Measurements from ENCODE around the gene BCL2L13.
"Not testable (repeated sequence)": the region's sequence is repeated elsewhere in the genome, so short reads cannot be mapped to it uniquely, and the experiment has no call there.

The BCL2L13 gene

GRCh38 chr22:17746916-17747315, 108.4 kb downstream of the BCL2L13 start:
- H3K4me3 ChIP-seq (ENCODE audit: low read depth in 1 of 5, low read length in 5 of 5), result no peak overlapping the region
- no peaks in the 10 kb centered on the region for H3K27me3 ChIP-seq (ENCODE audit: control insufficient read depth in 5 of 5, insufficient read depth in 4 of 5, low read length in 5 of 5)
- H3K27ac ChIP-seq (ENCODE audit: low read depth, low read length), result no peak overlapping the region
- H3K4me1 ChIP-seq (ENCODE audit: control insufficient read depth in 5 of 5, insufficient read depth in 5 of 5, low read length in 5 of 5), result peaks cover 0 to 18% (median 15%) of the 10 kb centered on the region in 5 donors
- no peaks in the 10 kb centered on the region for H3K9me3 ChIP-seq (ENCODE audit: control insufficient read depth in 5 of 5, low read length in 5 of 5)
- H3K36me3 ChIP-seq (ENCODE audit: control insufficient read depth in 5 of 5, insufficient read depth in 5 of 5, low read length in 5 of 5), result peaks cover 0 to 14% (median 0%) of the 10 kb centered on the region in 5 donors
- no peak overlapping the region for H3K9ac ChIP-seq (ENCODE audit: low read length in 5 of 5)

- Histone ChIP-seq H3K36me3 (ENCODE audit: control insufficient read depth in 5 of 5, insufficient read depth in 5 of 5, low read length in 5 of 5) (peaks cover 0 to 14% (median 0%) of the 10 kb centered on the region in 5 donors), H3K4me1 (ENCODE audit: control insufficient read depth in 5 of 5, insufficient read depth in 5 of 5, low read length in 5 of 5) (peaks cover 0 to 12% (median 9%) of the 10 kb centered on the region in 5 donors), H3K27ac (ENCODE audit: low read depth, low read length) (no peak overlapping the region), H3K27me3 (ENCODE audit: control insufficient read depth in 5 of 5, insufficient read depth in 4 of 5, low read length in 5 of 5) (no peaks in the 10 kb centered on the region), H3K4me3 (ENCODE audit: low read depth in 1 of 5, low read length in 5 of 5) (peak overlapping the region in 1 of 5 donors; percentile 16), H3K9me3 (ENCODE audit: control insufficient read depth in 5 of 5, low read length in 5 of 5) (no peaks in the 10 kb centered on the region), H3K9ac (ENCODE audit: low read length in 5 of 5) (no peak overlapping the region)
Observed at GRCh38 chr22:17748555-17749353, 110.2 kb downstream of the BCL2L13 start.

GRCh38 chr22:17749605-17750395, 111.2 kb downstream of the BCL2L13 start:
- H3K27ac ChIP-seq (ENCODE audit: low read depth, low read length), result no peak overlapping the region
- no peak overlapping the region for H3K4me3 ChIP-seq (ENCODE audit: low read depth in 1 of 5, low read length in 5 of 5)
- peaks cover 0 to 14% (median 0%) of the 10 kb centered on the region in 5 donors for H3K36me3 ChIP-seq (ENCODE audit: control insufficient read depth in 5 of 5, insufficient read depth in 5 of 5, low read length in 5 of 5)
- H3K9ac ChIP-seq (ENCODE audit: low read length in 5 of 5), result no peak overlapping the region
- H3K4me1 ChIP-seq (ENCODE audit: control insufficient read depth in 5 of 5, insufficient read depth in 5 of 5, low read length in 5 of 5), result peaks cover 0 to 3% (median 0%) of the 10 kb centered on the region in 5 donors
- no peaks in the 10 kb centered on the region for H3K27me3 ChIP-seq (ENCODE audit: control insufficient read depth in 5 of 5, insufficient read depth in 4 of 5, low read length in 5 of 5)
- no peaks in the 10 kb centered on the region for H3K9me3 ChIP-seq (ENCODE audit: control insufficient read depth in 5 of 5, low read length in 5 of 5)

GRCh38 chr22:17751596-17751995, 113.0 kb downstream of the BCL2L13 start:
- Histone ChIP-seq H3K9me3 (ENCODE audit: control insufficient read depth in 5 of 5, low read length in 5 of 5) (no peaks in the 10 kb centered on the region), H3K36me3 (ENCODE audit: control insufficient read depth in 5 of 5, insufficient read depth in 5 of 5, low read length in 5 of 5) (peaks cover 0 to 13% (median 0%) of the 10 kb centered on the region in 5 donors), H3K9ac (ENCODE audit: low read length in 5 of 5) (no peak overlapping the region), H3K4me3 (ENCODE audit: low read depth in 1 of 5, low read length in 5 of 5) (no peak overlapping the region), H3K27ac (ENCODE audit: low read depth, low read length) (no peak overlapping the region), H3K4me1 (ENCODE audit: control insufficient read depth in 5 of 5, insufficient read depth in 5 of 5, low read length in 5 of 5) (peaks cover 0 to 3% (median 0%) of the 10 kb centered on the region in 5 donors), H3K27me3 (ENCODE audit: control insufficient read depth in 5 of 5, insufficient read depth in 4 of 5, low read length in 5 of 5) (no peaks in the 10 kb centered on the region)

GRCh38 chr22:17753401-17753989, 114.9 kb downstream of the BCL2L13 start:
- Histone ChIP-seq H3K9ac (ENCODE audit: low read length in 5 of 5) (no peak overlapping the region), H3K4me3 (ENCODE audit: low read depth in 1 of 5, low read length in 5 of 5) (no peak overlapping the region), H3K27me3 (ENCODE audit: control insufficient read depth in 5 of 5, insufficient read depth in 4 of 5, low read length in 5 of 5) (no peaks in the 10 kb centered on the region), H3K36me3 (ENCODE audit: control insufficient read depth in 5 of 5, insufficient read depth in 5 of 5, low read length in 5 of 5) (peaks cover 0 to 8% (median 0%) of the 10 kb centered on the region in 5 donors), H3K4me1 (ENCODE audit: control insufficient read depth in 5 of 5, insufficient read depth in 5 of 5, low read length in 5 of 5) (peaks cover 0 to 3% (median 0%) of the 10 kb centered on the region in 5 donors), H3K9me3 (ENCODE audit: control insufficient read depth in 5 of 5, low read length in 5 of 5) (no peaks in the 10 kb centered on the region), H3K27ac (ENCODE audit: low read depth, low read length) (no peak overlapping the region)

- no peaks in the 10 kb centered on the region for H3K9me3 ChIP-seq (ENCODE audit: control insufficient read depth in 5 of 5, low read length in 5 of 5)
- H3K36me3 ChIP-seq (ENCODE audit: control insufficient read depth in 5 of 5, insufficient read depth in 5 of 5, low read length in 5 of 5), result peaks cover 0 to 3% (median 0%) of the 10 kb centered on the region in 5 donors
- H3K27ac ChIP-seq (ENCODE audit: low read depth, low read length), result no peak overlapping the region
- no peak overlapping the region for H3K9ac ChIP-seq (ENCODE audit: low read length in 5 of 5)
- no peaks in the 10 kb centered on the region for H3K27me3 ChIP-seq (ENCODE audit: control insufficient read depth in 5 of 5, insufficient read depth in 4 of 5, low read length in 5 of 5)
- H3K4me1 ChIP-seq (ENCODE audit: control insufficient read depth in 5 of 5, insufficient read depth in 5 of 5, low read length in 5 of 5), result no peaks in the 10 kb centered on the region
- no peak overlapping the region for H3K4me3 ChIP-seq (ENCODE audit: low read depth in 1 of 5, low read length in 5 of 5)
Observed at GRCh38 chr22:17754233-17754925, 115.8 kb downstream of the BCL2L13 start.

- Histone ChIP-seq H3K4me3 (ENCODE audit: low read depth in 1 of 5, low read length in 5 of 5) (no peak overlapping the region), H3K36me3 (ENCODE audit: control insufficient read depth in 5 of 5, insufficient read depth in 5 of 5, low read length in 5 of 5) (no peaks in the 10 kb centered on the region), H3K9ac (ENCODE audit: low read length in 5 of 5) (no peak overlapping the region), H3K27me3 (ENCODE audit: control insufficient read depth in 5 of 5, insufficient read depth in 4 of 5, low read length in 5 of 5) (no peaks in the 10 kb centered on the region), H3K4me1 (ENCODE audit: control insufficient read depth in 5 of 5, insufficient read depth in 5 of 5, low read length in 5 of 5) (peaks cover 0 to 7% (median 4%) of the 10 kb centered on the region in 5 donors), H3K27ac (ENCODE audit: low read depth, low read length) (no peak overlapping the region), H3K9me3 (ENCODE audit: control insufficient read depth in 5 of 5, low read length in 5 of 5) (no peaks in the 10 kb centered on the region)
Observed at GRCh38 chr22:17761138-17761488, 122.6 kb downstream of the BCL2L13 start.

- not testable (repeated sequence) for H3K4me1 ChIP-seq (ENCODE audit: control insufficient read depth in 5 of 5, insufficient read depth in 5 of 5, low read length in 5 of 5); H3K9ac ChIP-seq (ENCODE audit: low read length in 5 of 5); H3K36me3 ChIP-seq (ENCODE audit: control insufficient read depth in 5 of 5, insufficient read depth in 5 of 5, low read length in 5 of 5); H3K9me3 ChIP-seq (ENCODE audit: control insufficient read depth in 5 of 5, low read length in 5 of 5); H3K4me3 ChIP-seq (ENCODE audit: low read depth in 1 of 5, low read length in 5 of 5); H3K27me3 ChIP-seq (ENCODE audit: control insufficient read depth in 5 of 5, insufficient read depth in 4 of 5, low read length in 5 of 5); H3K27ac ChIP-seq (ENCODE audit: low read depth, low read length)
Observed at GRCh38 chr22:17763442-17763841, 124.9 kb downstream of the BCL2L13 start.

GRCh38 chr22:17764036-17764435, 125.5 kb downstream of the BCL2L13 start:
- Histone ChIP-seq H3K27me3 (ENCODE audit: control insufficient read depth in 5 of 5, insufficient read depth in 4 of 5, low read length in 5 of 5) (no peaks in the 10 kb centered on the region), H3K9ac (ENCODE audit: low read length in 5 of 5) (no peak overlapping the region), H3K4me1 (ENCODE audit: control insufficient read depth in 5 of 5, insufficient read depth in 5 of 5, low read length in 5 of 5) (peaks cover 0 to 7% (median 5%) of the 10 kb centered on the region in 5 donors), H3K36me3 (ENCODE audit: control insufficient read depth in 5 of 5, insufficient read depth in 5 of 5, low read length in 5 of 5) (no peaks in the 10 kb centered on the region), H3K4me3 (ENCODE audit: low read depth in 1 of 5, low read length in 5 of 5) (no peak overlapping the region), H3K27ac (ENCODE audit: low read depth, low read length) (no peak overlapping the region), H3K9me3 (ENCODE audit: control insufficient read depth in 5 of 5, low read length in 5 of 5) (no peaks in the 10 kb centered on the region)
